HepG2 (cell line): Measurements from ENCODE around the gene FGFR3. TPM values are rescaled to one million over a fixed set of nuclear protein-coding genes. Genes with fewer than 3 reads are reported as not detected.
A peak's percentile ranks its signal among the peaks of the same experiment; 100 is the strongest.

ENCODE experiments used
- AGO2 ChIP-seq: fragments of 200-400 bp; formaldehyde crosslinking; optimal IDR thresholded peaks from 2 replicates; pipeline ENCODE3; 2017; ENCODE audit warnings: mild to moderate bottlenecking, low read depth, low read length, moderate library complexity
- HOXD1 ChIP-seq: sonication (generic); formaldehyde crosslinking; IDR thresholded peaks from 2 replicates; pipeline ENCODE4 v1.5.0; 2020; ENCODE audit warnings: missing genetic modification reagents
- ISX ChIP-seq: sonication (generic); formaldehyde crosslinking; conservative IDR thresholded peaks from 2 replicates; pipeline ENCODE4 v1.5.0; 2020; ENCODE audit warnings: missing genetic modification reagents
- MAF1 ChIP-seq: sonication (generic); formaldehyde crosslinking; IDR thresholded peaks from 2 replicates; pipeline ENCODE4 v1.5.0; 2020; ENCODE audit warnings: missing genetic modification reagents, borderline replicate concordance
- REL ChIP-seq: sonication (generic); formaldehyde crosslinking; conservative IDR thresholded peaks from 2 replicates; pipeline ENCODE4 v1.8.0; 2022; ENCODE audit warnings: mild to moderate bottlenecking, missing genetic modification reagents, moderate library complexity
- RFX3 ChIP-seq: IDR thresholded peaks from 2 replicates; pipeline ENCODE4 v1.6.1; 2016; ENCODE audit warnings: missing biosample characterization, missing genetic modification reagents
- SATB2 ChIP-seq: sonication (generic); formaldehyde crosslinking; IDR thresholded peaks from 2 replicates; pipeline ENCODE4 v1.5.0; 2020; ENCODE audit warnings: missing genetic modification reagents
- SMARCE1 ChIP-seq: fragments of 450-650 bp; IDR thresholded peaks from 2 replicates; pipeline ENCODE4 v1.6.1; 2017; ENCODE audit warnings: borderline replicate concordance
- XRCC5 ChIP-seq: fragments of 200-400 bp; formaldehyde crosslinking; optimal IDR thresholded peaks from 2 replicates; pipeline ENCODE3; 2017; ENCODE audit warnings: mild to moderate bottlenecking, low read length
- YEATS4 ChIP-seq: sonication (generic); formaldehyde crosslinking; IDR thresholded peaks from 2 replicates; pipeline ENCODE4 v1.4.0; 2020; ENCODE audit warnings: missing genetic modification reagents, borderline replicate concordance
- ZNF160 ChIP-seq: sonication (generic); formaldehyde crosslinking; IDR thresholded peaks from 2 replicates; pipeline ENCODE4 v1.8.0; 2022; ENCODE audit warnings: mild to moderate bottlenecking, inconsistent platforms, missing genetic modification reagents
- ZNF205 ChIP-seq: IDR thresholded peaks from 2 replicates; pipeline ENCODE4 v1.6.1; 2018; ENCODE audit warnings: missing biosample characterization, missing genetic modification reagents
- ZNF253 ChIP-seq: sonication (generic); formaldehyde crosslinking; IDR thresholded peaks from 2 replicates; pipeline ENCODE4 v1.8.0; 2022; ENCODE audit warnings: mild to moderate bottlenecking, missing genetic modification reagents, borderline replicate concordance
- ZNF282 ChIP-seq: fragments of 450-650 bp; IDR thresholded peaks from 2 replicates; pipeline ENCODE4 v1.6.1; 2018; ENCODE audit not compliant: partially characterized antibody
- ZNF343 ChIP-seq: sonication (generic); formaldehyde crosslinking; IDR thresholded peaks from 2 replicates; pipeline ENCODE4 v1.4.0; 2020; ENCODE audit warnings: mild to moderate bottlenecking, missing genetic modification reagents
- ZNF431 ChIP-seq: sonication (generic); formaldehyde crosslinking; IDR thresholded peaks from 2 replicates; pipeline ENCODE4 v1.9.0; 2022; ENCODE audit warnings: missing genetic modification reagents, low read depth, mild to moderate bottlenecking, borderline replicate concordance
- ZNF629 ChIP-seq: sonication (generic); formaldehyde crosslinking; conservative IDR thresholded peaks from 2 replicates; pipeline ENCODE4 v1.5.0; 2020; ENCODE audit warnings: missing genetic modification reagents
- ZNF672 ChIP-seq: sonication (generic); formaldehyde crosslinking; IDR thresholded peaks from 2 replicates; pipeline ENCODE4 v1.8.1; 2022; ENCODE audit warnings: missing genetic modification reagents
- ZNF768 ChIP-seq: sonication (generic); formaldehyde crosslinking; IDR thresholded peaks from 2 replicates; pipeline ENCODE4 v1.4.0; 2020; ENCODE audit warnings: missing genetic modification reagents
- polyA plus RNA-seq, 8 experiments: library from polyadenylated mRNA; depleted of rRNA in 3 of 8; stranded (reverse) in 7 of 8; unstranded in 1 of 8; fragments of >200 nt; fragmentation: Illumina TruSeq in 4 of 8; extraction: Trizol in 4 of 8; gene quantifications; 2 replicates each; pipeline versions ENCODE4 v1.2.1 to v1.2.3, GENCODE V29; 2011 to 2016; ENCODE audit warnings: low read depth in 4 of 8, missing spikeins in 1 of 8, mixed read lengths in 1 of 8; ENCODE audit not compliant: insufficient read depth in 1 of 8
- total RNA-seq, 5 experiments: library from RNA; depleted of rRNA; stranded (reverse); fragments of >200 nt; fragmentation: Illumina TruSeq; extraction: Trizol; gene quantifications; 2 replicates each; pipeline ENCODE4 v1.2.3, GENCODE V29; 2016; ENCODE audit warnings: low read depth in 1 of 5
- TF ChIP-seq, protein P1 (sequence below): sonication (generic); formaldehyde crosslinking; IDR thresholded peaks from 2 replicates; pipeline ENCODE4 v1.4.0; 2020; ENCODE audit warnings: low read depth, mild to moderate bottlenecking, missing genetic modification reagents
- TF ChIP-seq, protein P2 (sequence below): sonication (generic); formaldehyde crosslinking; IDR thresholded peaks from 2 replicates; pipeline ENCODE4 v1.5.1; 2020; ENCODE audit warnings: mild to moderate bottlenecking, missing genetic modification reagents, borderline replicate concordance
- TF ChIP-seq, protein P3 (sequence below): sonication (generic); formaldehyde crosslinking; IDR thresholded peaks from 2 replicates; pipeline ENCODE4 v1.9.0; 2021; ENCODE audit warnings: missing genetic modification reagents, mild to moderate bottlenecking, borderline replicate concordance
- TF ChIP-seq, protein P4 (sequence below): sonication (generic); formaldehyde crosslinking; IDR thresholded peaks from 2 replicates; pipeline ENCODE4 v1.4.0; 2020; ENCODE audit warnings: missing genetic modification reagents
- TF ChIP-seq, protein P5 (sequence below): sonication (generic); formaldehyde crosslinking; IDR thresholded peaks from 2 replicates; pipeline ENCODE4 v1.4.0; 2020; ENCODE audit warnings: missing genetic modification reagents
- TF ChIP-seq, protein P6 (sequence below): sonication (generic); formaldehyde crosslinking; IDR thresholded peaks from 2 replicates; pipeline ENCODE4 v1.5.0; 2020; ENCODE audit warnings: missing genetic modification reagents

FGFR3 gene
- total and polyA plus RNA-seq, 2 of the 13 experiments (the other 11 are each of a cell fraction or from before 2014, with no cell fraction given) = 103 to 109 TPM

DNA sequence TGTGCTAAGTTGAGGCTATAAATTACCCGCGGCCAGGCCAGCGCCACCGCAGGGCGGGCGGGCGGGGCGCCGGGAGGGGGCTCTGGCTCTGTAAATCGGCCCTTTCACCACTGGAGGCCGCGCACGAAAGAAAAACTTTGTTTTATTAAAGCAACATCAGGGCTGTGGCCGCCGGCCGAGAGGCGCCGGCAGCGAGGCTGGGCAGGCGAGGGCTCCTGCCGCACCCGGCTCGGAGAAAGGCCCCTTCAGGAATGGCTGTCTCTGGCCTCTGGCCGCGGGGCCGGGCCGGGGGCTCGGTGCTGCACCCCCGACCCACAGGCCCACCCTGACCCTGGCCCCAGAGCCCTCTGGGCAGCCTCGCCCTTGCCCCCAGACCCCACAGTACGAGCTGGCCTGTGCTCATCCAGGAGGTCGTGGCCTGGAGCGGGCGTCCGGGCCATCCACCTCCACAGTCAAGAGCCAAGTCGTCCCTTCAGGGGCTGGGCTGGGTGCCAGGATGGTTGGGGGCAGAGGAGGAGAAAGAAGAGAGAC lies 29.5 kb upstream of the FGFR3 start (continued):
- TF ChIP-seq, protein P1, sequence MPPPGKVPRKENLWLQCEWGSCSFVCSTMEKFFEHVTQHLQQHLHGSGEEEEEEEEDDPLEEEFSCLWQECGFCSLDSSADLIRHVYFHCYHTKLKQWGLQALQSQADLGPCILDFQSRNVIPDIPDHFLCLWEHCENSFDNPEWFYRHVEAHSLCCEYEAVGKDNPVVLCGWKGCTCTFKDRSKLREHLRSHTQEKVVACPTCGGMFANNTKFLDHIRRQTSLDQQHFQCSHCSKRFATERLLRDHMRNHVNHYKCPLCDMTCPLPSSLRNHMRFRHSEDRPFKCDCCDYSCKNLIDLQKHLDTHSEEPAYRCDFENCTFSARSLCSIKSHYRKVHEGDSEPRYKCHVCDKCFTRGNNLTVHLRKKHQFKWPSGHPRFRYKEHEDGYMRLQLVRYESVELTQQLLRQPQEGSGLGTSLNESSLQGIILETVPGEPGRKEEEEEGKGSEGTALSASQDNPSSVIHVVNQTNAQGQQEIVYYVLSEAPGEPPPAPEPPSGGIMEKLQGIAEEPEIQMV (CRISPR knock-in tag) = no peak
- TF ChIP-seq XRCC5 (no peak), AGO2 (peak; percentile 82), ZNF629 (CRISPR knock-in tag) (no peak), ZNF205 (no peak), ZNF768 (CRISPR knock-in tag) (no peak), ZNF160 (CRISPR knock-in tag) (no peak; the same call in 1 of the 2 replicates), RFX3 (CRISPR knock-in tag) (no peak), YEATS4 (CRISPR knock-in tag) (no peak), ISX (CRISPR knock-in tag) (no peak), HOXD1 (no peak), REL (CRISPR knock-in tag) (no peak), ZNF282 (no peak), SMARCE1 (no peak), ZNF672 (CRISPR knock-in tag) (no peak), SATB2 (CRISPR knock-in tag) (no peak), ZNF431 (CRISPR knock-in tag) (no peak; the same call in 1 of the 2 replicates), ZNF343 (CRISPR knock-in tag) (no peak), ZNF253 (CRISPR knock-in tag) (no peak), MAF1 (CRISPR knock-in tag) (no peak)
- TF ChIP-seq, protein P2, sequence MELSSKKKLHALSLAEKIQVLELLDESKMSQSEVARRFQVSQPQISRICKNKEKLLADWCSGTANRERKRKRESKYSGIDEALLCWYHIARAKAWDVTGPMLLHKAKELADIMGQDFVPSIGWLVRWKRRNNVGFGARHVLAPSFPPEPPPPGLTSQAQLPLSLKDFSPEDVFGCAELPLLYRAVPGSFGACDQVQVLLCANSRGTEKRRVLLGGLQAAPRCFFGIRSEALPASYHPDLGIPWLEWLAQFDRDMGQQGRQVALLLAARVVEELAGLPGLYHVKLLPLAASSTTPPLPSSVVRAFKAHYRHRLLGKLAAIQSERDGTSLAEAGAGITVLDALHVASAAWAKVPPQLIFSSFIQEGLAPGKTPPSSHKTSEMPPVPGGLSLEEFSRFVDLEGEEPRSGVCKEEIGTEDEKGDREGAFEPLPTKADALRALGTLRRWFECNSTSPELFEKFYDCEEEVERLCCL = peak; percentile 28; the same call in 1 of the 2 replicates
- TF ChIP-seq, protein P3, sequence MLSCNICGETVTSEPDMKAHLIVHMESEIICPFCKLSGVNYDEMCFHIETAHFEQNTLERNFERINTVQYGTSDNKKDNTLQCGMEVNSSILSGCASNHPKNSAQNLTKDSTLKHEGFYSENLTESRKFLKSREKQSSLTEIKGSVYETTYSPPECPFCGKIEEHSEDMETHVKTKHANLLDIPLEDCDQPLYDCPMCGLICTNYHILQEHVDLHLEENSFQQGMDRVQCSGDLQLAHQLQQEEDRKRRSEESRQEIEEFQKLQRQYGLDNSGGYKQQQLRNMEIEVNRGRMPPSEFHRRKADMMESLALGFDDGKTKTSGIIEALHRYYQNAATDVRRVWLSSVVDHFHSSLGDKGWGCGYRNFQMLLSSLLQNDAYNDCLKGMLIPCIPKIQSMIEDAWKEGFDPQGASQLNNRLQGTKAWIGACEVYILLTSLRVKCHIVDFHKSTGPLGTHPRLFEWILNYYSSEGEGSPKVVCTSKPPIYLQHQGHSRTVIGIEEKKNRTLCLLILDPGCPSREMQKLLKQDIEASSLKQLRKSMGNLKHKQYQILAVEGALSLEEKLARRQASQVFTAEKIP = no peak
- TF ChIP-seq, protein P4, sequence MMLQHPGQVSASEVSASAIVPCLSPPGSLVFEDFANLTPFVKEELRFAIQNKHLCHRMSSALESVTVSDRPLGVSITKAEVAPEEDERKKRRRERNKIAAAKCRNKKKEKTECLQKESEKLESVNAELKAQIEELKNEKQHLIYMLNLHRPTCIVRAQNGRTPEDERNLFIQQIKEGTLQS = 0 out of 2 replicates have a peak, but pooled peaks have one; percentile 23
- TF ChIP-seq, protein P5, sequence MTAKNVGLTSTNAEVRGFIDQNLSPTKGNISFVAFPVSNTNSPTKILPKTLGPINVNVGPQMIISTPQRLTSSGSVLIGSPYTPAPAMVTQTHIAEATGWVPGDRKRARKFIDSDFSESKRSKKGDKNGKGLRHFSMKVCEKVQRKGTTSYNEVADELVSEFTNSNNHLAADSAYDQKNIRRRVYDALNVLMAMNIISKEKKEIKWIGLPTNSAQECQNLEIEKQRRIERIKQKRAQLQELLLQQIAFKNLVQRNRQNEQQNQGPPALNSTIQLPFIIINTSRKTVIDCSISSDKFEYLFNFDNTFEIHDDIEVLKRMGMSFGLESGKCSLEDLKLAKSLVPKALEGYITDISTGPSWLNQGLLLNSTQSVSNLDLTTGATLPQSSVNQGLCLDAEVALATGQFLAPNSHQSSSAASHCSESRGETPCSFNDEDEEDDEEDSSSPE = no peak
- TF ChIP-seq, protein P6, sequence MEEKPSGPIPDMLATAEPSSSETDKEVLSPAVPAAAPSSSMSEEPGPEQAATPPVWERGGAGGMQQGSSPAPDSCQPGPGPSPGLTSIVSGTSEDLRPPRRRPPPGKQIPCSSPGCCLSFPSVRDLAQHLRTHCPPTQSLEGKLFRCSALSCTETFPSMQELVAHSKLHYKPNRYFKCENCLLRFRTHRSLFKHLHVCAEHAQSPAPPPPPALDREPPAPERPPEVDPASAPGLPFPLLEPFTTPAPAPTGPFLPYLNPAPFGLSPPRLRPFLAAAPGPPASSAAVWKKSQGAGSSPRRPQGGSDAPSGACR (CRISPR knock-in tag) = no peak
